Measurements from ENCODE around the gene SBK3.
"Not testable (repeated sequence)": the region's sequence is repeated elsewhere in the genome, so short reads cannot be mapped to it uniquely, and the experiment has no call there.

Gene SBK3

DNA sequence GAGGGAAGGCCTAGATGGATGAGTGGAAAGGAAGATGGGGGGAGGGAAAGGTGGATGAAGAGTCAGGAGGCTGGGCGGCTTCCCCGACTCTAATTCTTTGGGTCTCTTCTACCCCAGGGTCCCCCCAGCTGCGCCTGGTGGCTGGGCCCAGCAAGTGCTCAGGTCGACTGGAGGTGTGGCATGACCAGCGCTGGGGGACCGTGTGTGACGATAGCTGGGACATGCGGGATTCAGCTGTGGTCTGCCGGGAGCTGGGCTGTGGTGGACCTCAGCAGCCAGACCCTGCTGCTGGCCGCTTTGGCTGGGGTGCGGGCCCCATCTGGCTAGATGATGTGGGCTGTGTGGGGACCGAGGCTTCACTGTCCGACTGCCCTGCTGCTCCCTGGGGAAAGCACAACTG is 47.6 kb downstream of the SBK3 start:
- no peaks in the 10 kb centered on the region for H3K4me1 ChIP-seq (ENCODE audit: control insufficient read depth, low read depth, low read length)
- H3K79me2 ChIP-seq (ENCODE audit: control insufficient read depth, insufficient read depth, low read length) = no peaks in the 10 kb centered on the region
- no peaks in the 10 kb centered on the region for H3K27me3 ChIP-seq (ENCODE audit: insufficient read depth, low read length, poor library complexity)
- H3K9ac ChIP-seq (ENCODE audit: low read length) = no peak overlapping the region
- H3K56ac ChIP-seq (ENCODE audit: low read length) = no peak overlapping the region
- DNase-seq = no peak
- no peak overlapping the region for H2BK120ac ChIP-seq (ENCODE audit: low read depth, low read length)
- H3K23ac ChIP-seq (ENCODE audit: low read length) = no peak overlapping the region
- no peak overlapping the region for H3K4ac ChIP-seq (ENCODE audit: low read depth, low read length)
- no peak overlapping the region for H3K4me2 ChIP-seq (ENCODE audit: low read length)
- no peak overlapping the region for H2AK5ac ChIP-seq (ENCODE audit: low read length)
- no peak overlapping the region for H4K8ac ChIP-seq (ENCODE audit: low read depth, low read length)
- H3K36me3 ChIP-seq (ENCODE audit: control insufficient read depth, insufficient read depth, low read length) = no peaks in the 10 kb centered on the region
- no CpG with 5 or more reads among the region's 13 CpGs for WGBS (ENCODE audit: extremely low coverage, insufficient coverage, low lambda C conversion rate)
- H2BK15ac ChIP-seq (replicated peaks; ENCODE audit: low read depth) = no peak overlapping the region
- H3K18ac ChIP-seq (ENCODE audit: low read length) = no peak overlapping the region
- no peak overlapping the region for H4K5ac ChIP-seq (ENCODE audit: low read length)
- no peaks in the 10 kb centered on the region for H3K79me1 ChIP-seq (ENCODE audit: low read length)
- H2BK5ac ChIP-seq (ENCODE audit: low read length) = no peak overlapping the region
- H3K27ac ChIP-seq (ENCODE audit: low read depth, low read length) = no peak overlapping the region
- H3K4me3 ChIP-seq (ENCODE audit: low read length) = no peak overlapping the region

DNA sequence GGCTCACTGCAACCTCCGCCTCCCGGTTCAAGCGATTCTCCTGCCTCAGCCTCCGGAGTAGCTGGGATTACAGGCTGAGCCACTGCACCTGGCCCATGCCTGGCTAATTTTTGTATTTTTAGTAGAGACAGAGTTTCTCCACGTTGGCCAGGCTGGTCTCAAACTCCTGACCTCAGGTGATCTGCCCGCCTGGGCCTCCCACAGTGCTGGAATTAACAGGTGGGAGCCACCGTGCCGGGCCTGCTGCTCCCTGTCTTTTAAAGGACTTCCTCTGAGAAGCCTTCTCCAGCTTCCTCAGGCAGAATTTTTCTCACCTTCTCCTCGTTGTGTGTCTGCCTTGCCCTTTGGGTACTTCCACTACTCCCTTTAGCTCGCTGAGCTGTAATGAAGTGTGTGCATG is 48.5 kb downstream of the SBK3 start:
- not testable (repeated sequence) for H3K79me2 ChIP-seq (ENCODE audit: control insufficient read depth, insufficient read depth, low read length); H3K18ac ChIP-seq (ENCODE audit: low read length); DNase-seq; H3K23ac ChIP-seq (ENCODE audit: low read length); H2BK120ac ChIP-seq (ENCODE audit: low read depth, low read length); H4K5ac ChIP-seq (ENCODE audit: low read length); H3K4ac ChIP-seq (ENCODE audit: low read depth, low read length); H4K8ac ChIP-seq (ENCODE audit: low read depth, low read length); H2AK5ac ChIP-seq (ENCODE audit: low read length); H3K79me1 ChIP-seq (ENCODE audit: low read length); H2BK5ac ChIP-seq (ENCODE audit: low read length); H3K36me3 ChIP-seq (ENCODE audit: control insufficient read depth, insufficient read depth, low read length); H3K56ac ChIP-seq (ENCODE audit: low read length); H2BK15ac ChIP-seq (replicated peaks; ENCODE audit: low read depth); H3K4me2 ChIP-seq (ENCODE audit: low read length); H3K4me3 ChIP-seq (ENCODE audit: low read length); H3K4me1 ChIP-seq (ENCODE audit: control insufficient read depth, low read depth, low read length); H3K9ac ChIP-seq (ENCODE audit: low read length); H3K27me3 ChIP-seq (ENCODE audit: insufficient read depth, low read length, poor library complexity); H3K27ac ChIP-seq (ENCODE audit: low read depth, low read length)
- WGBS (ENCODE audit: extremely low coverage, insufficient coverage, low lambda C conversion rate) = no CpG with 5 or more reads among the region's 10 CpGs

GRCh38 chr19:55495646-55496349 is 49.5 kb downstream of the SBK3 start:
- Histone ChIP-seq H2BK120ac (ENCODE audit: low read depth, low read length) (no peak overlapping the region), H4K8ac (ENCODE audit: low read depth, low read length) (no peak overlapping the region), H2BK15ac (replicated peaks; ENCODE audit: low read depth) (no peak overlapping the region), H3K23ac (ENCODE audit: low read length) (no peak overlapping the region), H3K4me3 (ENCODE audit: low read length) (no peak overlapping the region), H3K27me3 (ENCODE audit: insufficient read depth, low read length, poor library complexity) (no peaks in the 10 kb centered on the region), H3K27ac (ENCODE audit: low read depth, low read length) (no peak overlapping the region), H3K9ac (ENCODE audit: low read length) (no peak overlapping the region), H4K5ac (ENCODE audit: low read length) (no peak overlapping the region), H3K79me1 (ENCODE audit: low read length) (no peaks in the 10 kb centered on the region), H3K56ac (ENCODE audit: low read length) (no peak overlapping the region), H3K79me2 (ENCODE audit: control insufficient read depth, insufficient read depth, low read length) (no peaks in the 10 kb centered on the region), H3K18ac (ENCODE audit: low read length) (no peak overlapping the region), H3K36me3 (ENCODE audit: control insufficient read depth, insufficient read depth, low read length) (no peaks in the 10 kb centered on the region), H2BK5ac (ENCODE audit: low read length) (no peak overlapping the region), H3K4me1 (ENCODE audit: control insufficient read depth, low read depth, low read length) (no peaks in the 10 kb centered on the region), H3K4ac (ENCODE audit: low read depth, low read length) (no peak overlapping the region), H3K4me2 (ENCODE audit: low read length) (no peak overlapping the region), H2AK5ac (ENCODE audit: low read length) (no peak overlapping the region)
- WGBS (ENCODE audit: extremely low coverage, insufficient coverage, low lambda C conversion rate) = no CpG with 5 or more reads among the region's 11 CpGs
- peak; percentile 55 for DNase-seq

- H4K5ac ChIP-seq (ENCODE audit: low read length) = no peak overlapping the region
- no peaks in the 10 kb centered on the region for H3K36me3 ChIP-seq (ENCODE audit: control insufficient read depth, insufficient read depth, low read length)
- no peak overlapping the region for H3K4me3 ChIP-seq (ENCODE audit: low read length)
- no peaks in the 10 kb centered on the region for H3K79me1 ChIP-seq (ENCODE audit: low read length)
- H3K18ac ChIP-seq (ENCODE audit: low read length) = no peak overlapping the region
- H3K56ac ChIP-seq (ENCODE audit: low read length) = no peak overlapping the region
- DNase-seq = no peak
- no peak overlapping the region for H4K8ac ChIP-seq (ENCODE audit: low read depth, low read length)
- H3K27ac ChIP-seq (ENCODE audit: low read depth, low read length) = no peak overlapping the region
- no peak overlapping the region for H2BK15ac ChIP-seq (replicated peaks; ENCODE audit: low read depth)
- H2AK5ac ChIP-seq (ENCODE audit: low read length) = no peak overlapping the region
- H2BK5ac ChIP-seq (ENCODE audit: low read length) = no peak overlapping the region
- no peak overlapping the region for H2BK120ac ChIP-seq (ENCODE audit: low read depth, low read length)
- no peaks in the 10 kb centered on the region for H3K27me3 ChIP-seq (ENCODE audit: insufficient read depth, low read length, poor library complexity)
- no CpG with 5 or more reads among the region's 22 CpGs for WGBS (ENCODE audit: extremely low coverage, insufficient coverage, low lambda C conversion rate)
- no peaks in the 10 kb centered on the region for H3K79me2 ChIP-seq (ENCODE audit: control insufficient read depth, insufficient read depth, low read length)
- H3K4me2 ChIP-seq (ENCODE audit: low read length) = no peak overlapping the region
- no peak overlapping the region for H3K9ac ChIP-seq (ENCODE audit: low read length)
- no peak overlapping the region for H3K4ac ChIP-seq (ENCODE audit: low read depth, low read length)
- H3K23ac ChIP-seq (ENCODE audit: low read length) = no peak overlapping the region
- H3K4me1 ChIP-seq (ENCODE audit: control insufficient read depth, low read depth, low read length) = no peaks in the 10 kb centered on the region
Measured at GRCh38 chr19:55494172-55494761, 51.1 kb downstream of the SBK3 start.

DNA sequence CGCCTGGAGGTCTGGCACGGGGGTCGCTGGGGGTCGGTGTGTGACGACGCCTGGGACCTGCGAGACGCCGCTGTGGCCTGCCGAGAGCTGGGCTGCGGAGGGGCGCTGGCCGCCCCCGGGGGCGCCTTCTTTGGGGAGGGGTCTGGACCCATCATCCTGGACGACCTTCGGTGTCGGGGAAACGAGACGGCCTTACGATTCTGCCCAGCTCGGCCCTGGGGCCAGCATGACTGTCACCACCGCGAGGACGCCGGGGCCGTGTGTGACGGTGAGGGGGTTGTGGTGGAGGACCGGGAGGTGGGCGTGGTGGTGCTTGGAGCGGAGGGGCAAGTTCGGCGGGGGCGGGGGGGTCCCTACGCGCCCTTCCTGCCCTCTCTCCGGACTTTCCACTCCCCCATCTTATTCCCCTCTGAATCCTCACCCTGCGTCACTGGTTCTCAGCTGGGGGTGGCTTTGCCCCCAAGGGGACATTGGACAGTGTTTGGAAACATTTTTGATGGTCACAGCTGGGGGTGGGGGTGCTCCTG is 51.6 kb downstream of the SBK3 start:
- H3K4me2 ChIP-seq (ENCODE audit: low read length) = no peak overlapping the region
- H3K4ac ChIP-seq (ENCODE audit: low read depth, low read length) = no peak overlapping the region
- no peaks in the 10 kb centered on the region for H3K79me2 ChIP-seq (ENCODE audit: control insufficient read depth, insufficient read depth, low read length)
- no peaks in the 10 kb centered on the region for H3K79me1 ChIP-seq (ENCODE audit: low read length)
- no peak overlapping the region for H3K18ac ChIP-seq (ENCODE audit: low read length)
- H3K4me3 ChIP-seq (ENCODE audit: low read length) = no peak overlapping the region
- H2AK5ac ChIP-seq (ENCODE audit: low read length) = no peak overlapping the region
- H4K5ac ChIP-seq (ENCODE audit: low read length) = no peak overlapping the region
- no peak for DNase-seq
- no peak overlapping the region for H3K27ac ChIP-seq (ENCODE audit: low read depth, low read length)
- H3K4me1 ChIP-seq (ENCODE audit: control insufficient read depth, low read depth, low read length) = no peaks in the 10 kb centered on the region
- H3K9ac ChIP-seq (ENCODE audit: low read length) = no peak overlapping the region
- no peak overlapping the region for H4K8ac ChIP-seq (ENCODE audit: low read depth, low read length)
- WGBS (ENCODE audit: extremely low coverage, insufficient coverage, low lambda C conversion rate) = no CpG with 5 or more reads among the region's 38 CpGs
- H3K36me3 ChIP-seq (ENCODE audit: control insufficient read depth, insufficient read depth, low read length) = no peaks in the 10 kb centered on the region
- no peak overlapping the region for H3K23ac ChIP-seq (ENCODE audit: low read length)
- no peak overlapping the region for H2BK15ac ChIP-seq (replicated peaks; ENCODE audit: low read depth)
- H3K56ac ChIP-seq (ENCODE audit: low read length) = no peak overlapping the region
- no peak overlapping the region for H2BK5ac ChIP-seq (ENCODE audit: low read length)
- no peak overlapping the region for H2BK120ac ChIP-seq (ENCODE audit: low read depth, low read length)
- no peaks in the 10 kb centered on the region for H3K27me3 ChIP-seq (ENCODE audit: insufficient read depth, low read length, poor library complexity)
